ENCODE measurements around the gene JOSD1.

Gene JOSD1

GRCh38 chr22:38737302-38738060 lies 36.7 kb upstream of the JOSD1 start:
- Histone ChIP-seq H3K4me3 (no peak overlapping the region), H3K27ac (no peak overlapping the region)
- TF ChIP-seq CTCF (IDR thresholded peaks at IDR 0.05): no peak
- no peak for DNase-seq (ENCODE audit: low spot score)

- Histone ChIP-seq H3K4me3 (no peak overlapping the region), H3K27ac (no peak overlapping the region)
- DNase-seq (ENCODE audit: low spot score): no peak
- no peak for TF ChIP-seq CTCF (IDR thresholded peaks at IDR 0.05)
Measured at GRCh38 chr22:38736257-38736570, 35.5 kb upstream of the JOSD1 start.

- Histone ChIP-seq H3K4me3 (no peak overlapping the region), H3K27ac (peak overlapping the region in 1 of 2 donors; percentile 16)
- TF ChIP-seq CTCF (IDR thresholded peaks at IDR 0.05): no peak
- DNase-seq (ENCODE audit: low spot score): no peak
Measured at GRCh38 chr22:38735465-38736256, 34.9 kb upstream of the JOSD1 start.

GRCh38 chr22:38735126-38735464 lies 34.4 kb upstream of the JOSD1 start:
- no peak for DNase-seq (ENCODE audit: low spot score)
- TF ChIP-seq CTCF (IDR thresholded peaks at IDR 0.05): no peak
- no peak overlapping the region for H3K27ac ChIP-seq

GRCh38 chr22:38734421-38735100 lies 33.8 kb upstream of the JOSD1 start:
- H3K4me3 ChIP-seq: no peak overlapping the region
- peak overlapping the region; percentile 75 to 79 for H3K27ac ChIP-seq
- TF ChIP-seq CTCF (IDR thresholded peaks at IDR 0.05): no peak
- no peak for DNase-seq (ENCODE audit: low spot score)

More at GRCh38 chr22:38735126-38735464, 34.4 kb upstream of the JOSD1 start:
- no peak overlapping the region for H3K4me3 ChIP-seq

GRCh38 chr22:38733724-38734381 lies 33.1 kb upstream of the JOSD1 start:
- DNase-seq (ENCODE audit: low spot score): no peak

More at GRCh38 chr22:38733724-38734381, 33.1 kb upstream of the JOSD1 start:
- Histone ChIP-seq H3K4me3 (no peak overlapping the region), H3K27ac (peak overlapping the region; percentile 75 to 79)
- TF ChIP-seq CTCF (IDR thresholded peaks at IDR 0.05): no peak
